CD4-positive, alpha-beta T cell treated with Interleukin-6 for 4 hours (primary cell): ENCODE measurements around the gene CAMTA1.

Source experiments
- DNase-seq: peaks from one replicate; pipeline ENCODE4 v3.0.0-alpha.2; 2020; ENCODE audit warnings: mixed read lengths

CAMTA1 gene

DNA sequence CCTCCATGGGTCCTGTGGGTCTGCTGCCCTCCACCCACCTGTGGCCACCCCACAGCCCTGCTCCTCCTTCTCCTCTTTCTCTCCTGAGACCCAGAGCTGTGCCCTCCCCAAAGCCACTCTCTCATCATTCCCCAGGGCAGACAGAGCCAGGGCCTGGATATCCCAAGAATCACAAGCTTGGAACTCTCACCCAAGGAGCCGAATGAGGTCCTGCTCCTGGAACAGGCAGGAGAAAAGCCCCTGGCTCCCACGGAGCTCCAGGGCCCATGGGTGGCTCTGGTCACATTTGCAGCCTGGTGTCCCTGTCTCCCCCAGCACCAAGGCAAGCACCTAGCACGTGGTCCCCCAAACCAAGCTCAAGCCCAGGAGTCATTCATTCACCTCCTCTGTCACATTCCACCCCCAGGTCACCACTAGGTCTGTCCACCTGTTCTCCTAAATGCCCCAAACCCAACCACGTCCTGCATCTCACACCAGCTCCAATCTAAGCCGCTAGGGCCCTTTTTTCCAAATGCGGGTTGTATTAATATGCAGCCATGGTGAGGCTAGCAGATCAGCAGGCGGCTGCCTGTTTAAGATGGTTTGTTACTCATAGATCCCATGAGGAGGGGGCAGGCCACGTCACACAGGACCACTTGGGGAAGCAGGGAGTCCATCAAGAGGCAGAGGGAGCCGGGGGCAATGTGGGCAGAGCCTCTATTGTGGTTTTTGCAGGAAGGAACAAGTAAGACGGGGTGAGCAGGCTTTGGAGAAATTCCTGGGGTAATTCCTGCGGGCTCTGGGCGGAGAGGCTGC is 770.3 kb downstream of the CAMTA1 start:
- no peak for DNase-seq

DNA sequence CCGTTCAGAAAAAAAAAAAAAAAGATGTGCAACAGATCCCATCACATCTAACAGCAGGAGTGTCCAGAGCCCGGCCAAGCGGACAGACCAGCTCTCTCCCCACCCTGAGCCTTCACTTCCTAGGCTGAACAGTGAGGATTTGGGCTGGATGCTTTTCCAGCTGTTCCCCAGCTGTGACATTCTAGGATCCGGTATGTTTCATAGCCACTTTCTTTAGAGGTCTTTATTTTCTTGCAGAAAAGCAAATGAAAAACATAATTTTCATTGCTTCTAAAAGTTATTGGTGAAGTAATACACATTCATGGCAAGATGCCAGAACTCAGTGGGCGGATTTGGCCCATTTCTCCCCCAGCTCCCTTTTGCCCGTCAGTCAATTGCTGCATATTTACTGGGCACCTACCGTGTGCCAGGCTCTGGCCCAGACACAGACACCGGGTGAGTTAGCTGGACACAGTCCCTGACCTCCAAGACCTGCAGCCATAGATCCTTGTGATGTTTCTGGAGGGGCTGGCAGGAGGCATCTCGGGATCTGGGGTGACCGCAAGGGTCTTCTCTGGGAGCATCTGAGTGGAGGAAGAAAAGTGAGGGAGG is 772.1 kb downstream of the CAMTA1 start:
- no peak for DNase-seq

DNA sequence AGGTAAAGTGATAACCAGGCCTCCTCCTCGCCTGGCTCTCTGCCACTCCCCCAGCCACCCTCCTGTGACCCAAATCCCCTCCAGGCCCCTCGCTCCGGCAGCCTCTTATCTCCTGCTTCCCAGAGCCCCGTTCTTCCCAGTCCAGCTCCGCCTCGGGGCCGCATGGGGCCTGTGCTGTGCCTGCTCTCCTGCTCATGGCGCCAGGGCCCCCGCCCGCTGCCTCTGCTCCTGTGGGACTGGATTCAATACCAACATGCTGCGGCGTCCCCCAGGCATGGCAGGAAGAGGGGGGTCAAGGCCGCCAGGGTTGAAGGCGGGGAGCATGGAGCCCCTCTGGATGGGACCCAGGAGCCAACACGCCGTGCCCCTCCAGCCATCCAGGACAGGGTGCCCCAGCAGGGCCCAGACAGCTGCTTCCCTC is 772.8 kb downstream of the CAMTA1 start:
- no peak for DNase-seq

DNA sequence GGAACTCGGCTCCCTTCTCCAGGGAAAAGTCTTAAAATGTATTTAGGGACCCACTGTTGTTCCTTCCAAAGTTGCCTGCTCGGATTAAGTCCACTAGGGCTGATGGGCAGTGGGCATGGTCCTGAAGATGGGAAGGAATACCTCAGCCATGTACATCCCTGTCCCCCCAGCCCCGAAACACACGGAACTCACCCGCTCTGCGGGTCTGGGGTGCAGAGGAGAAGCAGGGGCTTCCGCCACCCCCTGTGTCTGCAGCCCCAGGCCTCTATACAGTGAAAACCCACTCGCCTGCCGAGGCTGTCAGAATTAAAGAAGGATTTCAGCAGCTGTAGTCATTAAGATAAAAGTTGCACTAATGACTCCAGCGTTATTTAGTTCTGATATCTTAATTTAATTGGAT is 773.2 kb downstream of the CAMTA1 start:
- DNase-seq: no peak

DNA sequence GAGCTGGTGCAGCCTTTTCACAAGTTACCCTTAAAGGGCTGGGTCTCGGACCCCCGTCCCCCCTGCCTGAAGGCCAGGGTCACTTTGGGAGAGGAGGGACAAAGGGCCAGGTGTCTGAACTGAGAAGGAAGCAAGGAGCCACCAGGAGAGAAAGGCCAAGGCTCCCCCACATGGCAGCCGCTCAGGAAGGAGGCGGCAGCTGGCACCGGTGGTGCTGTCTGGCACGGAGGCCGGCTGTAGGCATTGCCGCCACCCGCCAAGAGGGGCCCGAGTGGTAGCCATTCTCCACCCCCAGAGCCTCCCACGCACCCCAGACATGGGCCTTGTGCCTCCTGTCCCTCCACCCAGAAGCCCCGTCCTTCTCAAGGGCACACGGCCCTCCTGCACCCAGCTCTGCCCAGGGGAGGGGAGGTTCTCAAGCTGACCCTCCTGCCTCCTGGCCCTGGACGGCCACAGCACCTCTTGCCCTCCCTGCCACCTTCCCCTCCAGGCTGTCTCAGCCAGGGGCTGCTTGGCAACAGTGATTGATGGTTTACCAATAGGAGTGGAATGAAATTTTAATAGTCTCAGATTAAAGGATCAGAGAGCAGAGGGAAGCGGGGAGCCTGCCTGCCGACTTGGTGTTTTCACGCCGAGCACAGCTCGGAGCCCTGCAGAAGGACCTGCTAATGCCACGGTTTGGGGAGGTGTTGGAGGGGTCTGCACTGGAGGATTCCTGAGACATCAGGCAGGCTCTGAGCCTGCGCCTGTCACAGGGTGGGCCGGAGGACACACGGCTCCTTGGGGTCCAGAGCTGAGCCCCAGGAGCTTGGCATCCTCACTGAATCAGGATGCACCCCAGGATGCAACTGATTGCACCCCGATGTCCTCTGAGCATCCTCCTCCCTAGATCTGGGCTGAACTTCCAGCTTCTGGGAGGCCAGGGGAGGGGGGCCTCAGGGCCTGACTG is 773.9 kb downstream of the CAMTA1 start:
- DNase-seq: no peak

DNA sequence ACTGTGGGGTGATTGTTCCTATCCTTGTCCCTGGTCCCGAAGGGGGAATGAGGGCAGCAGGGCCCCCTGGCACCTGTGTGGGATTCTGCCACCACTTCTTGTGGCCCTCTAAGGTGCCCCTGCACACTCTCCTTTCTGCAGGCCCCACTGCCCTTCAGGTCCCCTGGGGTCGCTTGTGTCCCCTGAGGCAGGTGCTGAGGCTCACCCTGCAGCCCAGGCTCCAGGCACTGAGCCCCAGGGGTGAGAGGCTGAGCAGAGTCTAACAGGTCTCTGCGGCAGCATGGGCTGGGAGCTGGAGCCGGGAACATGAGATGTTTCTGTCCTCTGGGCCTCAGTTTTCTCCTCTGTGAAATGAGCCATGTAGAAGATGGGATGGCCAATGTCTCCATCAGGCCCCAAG is 774.9 kb downstream of the CAMTA1 start:
- DNase-seq: no peak

DNA sequence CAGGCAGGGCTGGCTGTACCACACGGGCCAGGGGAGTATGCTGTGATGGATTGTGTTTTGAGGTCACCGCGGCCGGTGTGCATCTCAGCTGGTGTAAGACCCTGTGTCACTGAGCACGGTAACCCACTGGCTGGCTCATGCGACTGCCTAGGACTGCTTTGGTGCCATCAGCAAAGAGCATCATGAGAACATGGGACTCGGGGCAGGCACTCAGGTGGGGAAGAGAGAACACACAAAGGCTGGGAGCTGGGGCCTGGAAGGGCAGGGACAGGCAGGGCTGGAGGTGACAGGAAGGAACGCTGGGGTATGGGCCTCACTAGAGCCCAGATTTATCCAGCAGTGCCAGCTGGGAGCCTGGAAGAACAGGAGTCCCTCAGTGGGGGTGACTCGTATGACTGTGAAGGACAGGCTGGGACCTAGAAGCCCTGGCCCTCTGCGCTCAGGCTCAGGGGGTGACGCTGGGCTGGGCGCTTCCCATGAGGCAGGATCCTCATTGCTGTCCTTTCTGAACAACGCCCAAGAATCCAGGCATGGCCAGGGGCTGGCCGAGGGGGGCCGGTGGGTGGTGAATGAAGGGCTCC is 775.4 kb downstream of the CAMTA1 start:
- no peak for DNase-seq

DNA sequence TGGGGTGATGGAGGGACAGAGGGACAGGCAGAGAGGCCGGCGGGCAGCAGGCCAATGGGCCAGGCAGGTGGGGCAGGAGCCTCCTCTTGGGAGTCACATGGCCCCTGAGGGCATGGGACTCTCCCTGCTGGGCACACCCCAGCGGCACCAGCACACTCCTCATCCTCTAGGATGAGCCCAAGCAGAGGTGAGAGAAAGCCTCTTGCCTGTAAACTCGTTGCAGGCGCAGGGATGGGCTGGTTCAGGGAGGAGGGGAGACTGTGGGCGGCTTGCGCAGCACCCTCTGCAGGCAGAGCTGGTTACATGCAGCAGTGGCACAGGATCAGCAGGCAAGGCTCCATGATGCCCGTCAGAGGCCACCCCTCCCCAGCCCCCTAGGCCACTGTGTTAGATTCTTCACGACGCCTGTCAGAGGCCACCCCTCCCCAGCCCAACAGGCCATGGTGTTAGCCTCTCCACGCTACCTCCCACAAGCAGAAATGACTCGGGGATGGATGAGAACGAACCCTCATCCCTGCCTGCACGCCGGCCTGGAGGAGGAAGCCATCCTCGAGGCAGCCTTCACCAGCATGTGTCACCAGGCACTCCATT is 776.2 kb downstream of the CAMTA1 start:
- DNase-seq: no peak

DNA sequence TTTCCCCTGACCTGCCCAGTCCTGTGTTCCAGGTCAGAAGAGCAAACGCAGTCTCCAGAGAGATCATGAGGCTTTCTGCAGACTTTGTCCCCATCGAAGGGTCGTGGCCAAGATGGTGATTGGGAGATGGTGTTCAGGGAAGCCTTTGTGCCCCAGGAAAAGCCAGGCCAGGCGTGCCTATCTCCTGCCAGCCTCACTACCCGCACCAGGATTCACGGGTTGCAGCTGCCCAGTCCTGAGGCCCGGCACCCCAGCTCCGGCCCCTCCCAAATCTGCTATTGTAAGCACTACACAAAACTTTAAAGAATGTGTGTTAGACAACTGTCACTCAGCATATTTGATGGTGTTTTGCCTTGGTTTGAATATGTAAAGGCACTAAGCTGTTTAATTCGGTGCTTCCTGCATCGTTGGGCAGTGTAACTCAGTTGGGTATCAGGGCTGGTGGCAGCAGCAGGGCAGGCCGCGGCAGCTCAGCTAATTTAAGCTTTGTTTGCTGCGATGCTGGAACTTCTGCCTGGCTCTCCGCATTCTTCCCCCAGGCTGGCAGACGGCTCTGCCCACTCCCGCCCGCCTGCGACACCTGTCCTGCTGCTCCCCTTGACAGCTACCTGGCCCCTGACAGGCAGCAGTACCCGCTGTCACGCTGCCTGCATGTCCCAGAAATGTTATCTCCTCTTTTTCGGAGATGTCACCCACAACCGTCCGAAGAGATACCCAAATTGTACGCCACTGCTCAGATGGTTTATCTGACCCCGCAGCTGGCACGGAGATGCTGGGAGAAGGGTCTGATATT is 776.9 kb downstream of the CAMTA1 start:
- no peak for DNase-seq

DNA sequence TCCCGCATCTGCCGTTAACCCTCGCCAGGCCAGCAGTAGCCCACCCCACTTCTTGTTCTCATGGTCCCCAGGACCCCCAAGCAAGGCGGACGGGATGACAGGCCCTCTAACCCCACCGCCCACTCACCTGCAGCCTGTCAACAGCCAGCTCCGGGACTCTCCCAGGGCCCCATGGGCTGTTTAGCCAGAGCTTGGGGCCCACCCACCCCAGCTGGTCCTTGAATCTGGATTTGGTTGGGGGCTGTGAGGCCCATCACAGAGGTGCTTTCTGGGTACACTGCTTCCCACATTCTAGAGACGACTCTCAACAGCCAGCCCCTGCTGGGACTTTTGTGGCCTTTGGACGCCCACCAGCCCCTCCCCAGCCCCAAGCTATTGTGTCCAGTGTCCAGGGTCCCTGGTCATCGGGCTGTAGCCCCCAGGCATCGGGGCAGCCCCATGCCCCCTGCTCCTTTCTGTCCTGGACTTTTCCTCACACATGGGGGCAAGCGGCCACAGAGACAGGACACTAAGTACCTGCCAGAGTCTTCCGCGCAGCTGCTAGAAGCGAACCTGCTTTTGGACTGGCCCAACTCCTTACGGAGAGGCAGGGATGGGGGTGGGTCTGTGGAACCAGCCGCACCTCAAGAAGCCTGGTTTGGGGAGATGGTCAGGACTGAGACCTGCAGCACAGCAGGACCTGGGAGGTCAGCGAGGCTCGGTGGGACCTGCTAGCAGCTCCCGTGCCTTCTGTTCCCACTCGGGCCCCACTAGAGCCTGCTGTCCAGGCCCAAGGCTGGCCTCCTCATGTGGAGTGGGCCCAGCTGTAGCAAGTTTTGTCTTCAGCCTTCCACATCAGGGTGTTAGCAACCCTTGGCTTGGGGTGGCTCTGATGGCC is 777.7 kb downstream of the CAMTA1 start:
- no peak for DNase-seq

DNA sequence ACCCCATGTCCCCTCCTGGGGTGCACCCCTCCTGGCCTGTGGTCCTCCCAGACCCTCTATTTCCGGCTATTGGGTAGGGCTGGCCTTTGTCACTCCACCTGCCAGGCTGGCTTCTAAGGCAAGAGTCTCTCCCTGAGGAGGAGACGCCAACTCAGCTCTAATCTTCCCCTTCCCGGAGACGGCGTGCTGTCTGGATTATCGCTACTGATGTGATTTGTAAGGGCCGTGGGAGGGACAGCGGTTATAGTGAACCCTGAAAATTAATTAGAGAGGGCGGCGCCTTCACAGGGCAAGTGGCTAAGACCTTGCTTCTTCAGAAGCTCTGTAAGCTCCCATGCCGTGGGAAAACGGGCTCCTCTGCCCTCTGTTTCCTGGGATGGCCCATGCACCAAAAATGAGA is 778.9 kb downstream of the CAMTA1 start:
- DNase-seq: no peak

DNA sequence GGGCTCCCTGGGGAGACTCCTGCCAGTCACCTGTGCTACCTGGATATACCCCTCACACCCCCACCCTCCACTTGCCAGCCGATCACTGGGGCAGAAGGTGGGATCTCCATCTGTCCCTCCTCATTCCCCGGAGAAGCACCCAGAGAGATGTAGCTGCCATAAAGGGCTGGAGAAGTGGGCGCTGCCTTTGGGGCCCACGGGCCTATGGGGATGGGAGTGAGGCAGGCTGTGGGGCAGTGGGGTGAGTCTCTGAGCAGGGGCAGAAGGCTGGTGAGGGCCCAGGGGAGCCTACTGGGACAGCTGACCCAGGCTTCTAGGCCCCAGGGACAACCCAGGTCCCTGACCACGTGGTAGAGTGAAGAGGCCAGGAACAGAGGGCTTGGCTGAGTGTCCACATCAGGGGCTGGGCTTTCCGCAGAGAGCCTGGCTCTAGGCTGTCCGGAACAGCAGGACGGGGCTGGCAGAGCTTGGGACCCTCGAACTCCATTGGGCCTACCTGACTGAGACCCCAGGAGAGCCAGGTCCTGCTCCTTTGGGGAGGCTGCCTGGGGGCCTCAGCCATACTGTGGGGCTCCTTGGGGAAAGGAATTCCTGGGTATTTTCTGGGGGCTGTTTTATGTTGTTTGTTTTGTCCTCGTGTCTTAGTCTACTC is 780.0 kb downstream of the CAMTA1 start:
- DNase-seq: no peak

DNA sequence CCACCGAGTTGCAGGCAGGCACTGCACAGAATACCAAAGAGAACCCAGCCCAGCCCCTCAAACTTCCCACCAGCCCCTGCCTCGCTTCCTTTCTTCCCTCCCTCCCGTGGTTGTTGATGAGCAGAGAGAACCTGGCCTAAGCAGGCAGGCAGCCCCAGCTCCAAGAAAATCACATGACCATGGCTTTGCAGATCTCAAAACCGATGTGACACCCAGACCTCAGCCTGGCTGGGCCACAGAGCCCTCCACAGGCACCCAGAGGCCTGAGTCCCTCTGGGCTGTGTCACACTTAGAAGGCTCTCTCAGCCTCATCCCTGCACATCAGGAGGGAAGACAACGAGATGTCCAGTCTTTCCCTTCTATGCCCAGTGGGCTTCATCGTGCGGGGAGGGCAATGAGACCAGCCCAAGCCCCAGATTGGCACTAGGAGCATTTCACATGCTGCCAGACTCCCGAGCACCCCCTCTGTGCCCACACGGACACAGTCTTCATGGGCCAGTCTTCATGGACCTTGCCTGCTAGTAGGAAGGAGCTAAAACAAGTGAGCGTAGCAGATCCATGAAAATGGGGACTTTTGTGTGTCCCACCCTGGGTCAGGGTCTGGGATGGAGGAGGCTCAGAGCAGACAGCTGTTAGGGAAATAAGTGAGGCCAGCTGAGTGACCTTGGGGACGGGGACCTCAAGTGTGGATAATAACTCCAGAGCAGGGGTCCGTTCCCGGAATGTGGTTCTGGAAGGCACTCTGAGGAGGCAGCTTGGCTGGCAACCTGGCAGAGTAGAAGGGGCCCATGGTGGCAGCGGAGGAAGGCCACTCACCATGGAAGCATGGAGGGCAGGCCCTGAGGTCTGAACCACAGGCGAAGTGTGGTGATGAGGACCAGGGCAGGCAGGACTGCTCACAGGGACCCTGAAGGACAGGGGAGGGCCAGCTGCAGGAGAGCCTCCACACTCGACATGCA is 781.4 kb downstream of the CAMTA1 start:
- no peak for DNase-seq

DNA sequence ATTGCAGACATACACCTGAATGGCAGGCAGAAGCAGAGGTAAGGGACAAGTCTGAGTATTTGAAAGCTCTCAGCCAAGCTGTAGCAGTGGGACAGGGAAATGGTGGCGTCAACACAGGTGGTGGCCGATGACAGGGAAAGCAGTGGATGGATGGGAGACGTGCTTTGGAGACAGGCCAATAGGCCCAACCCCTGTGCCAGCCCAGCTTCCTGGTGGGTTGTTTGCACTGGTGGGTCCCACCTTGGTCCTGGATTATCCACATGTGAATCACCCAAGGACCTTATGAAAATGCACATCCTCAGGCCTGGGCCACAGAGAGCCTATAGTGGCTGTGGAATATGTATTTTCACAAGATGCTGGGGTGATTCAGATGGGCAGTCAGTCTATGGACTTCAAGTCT is 782.1 kb downstream of the CAMTA1 start:
- no peak for DNase-seq

DNA sequence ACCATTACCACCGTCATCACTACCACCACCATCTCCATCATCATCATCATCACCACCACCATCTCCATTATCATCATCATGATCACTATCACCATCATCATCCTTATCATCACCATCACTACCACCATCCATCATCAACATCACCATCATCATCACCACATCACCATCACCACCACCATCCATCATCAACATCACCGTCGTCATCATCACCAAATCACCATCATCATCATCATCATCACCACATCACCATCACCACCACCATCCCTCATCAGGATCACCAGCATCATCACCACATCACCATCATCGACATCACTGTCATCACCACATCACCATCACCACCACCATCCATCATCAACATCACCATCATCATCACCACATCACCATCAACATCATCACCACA is 782.8 kb downstream of the CAMTA1 start:
- no peak for DNase-seq

DNA sequence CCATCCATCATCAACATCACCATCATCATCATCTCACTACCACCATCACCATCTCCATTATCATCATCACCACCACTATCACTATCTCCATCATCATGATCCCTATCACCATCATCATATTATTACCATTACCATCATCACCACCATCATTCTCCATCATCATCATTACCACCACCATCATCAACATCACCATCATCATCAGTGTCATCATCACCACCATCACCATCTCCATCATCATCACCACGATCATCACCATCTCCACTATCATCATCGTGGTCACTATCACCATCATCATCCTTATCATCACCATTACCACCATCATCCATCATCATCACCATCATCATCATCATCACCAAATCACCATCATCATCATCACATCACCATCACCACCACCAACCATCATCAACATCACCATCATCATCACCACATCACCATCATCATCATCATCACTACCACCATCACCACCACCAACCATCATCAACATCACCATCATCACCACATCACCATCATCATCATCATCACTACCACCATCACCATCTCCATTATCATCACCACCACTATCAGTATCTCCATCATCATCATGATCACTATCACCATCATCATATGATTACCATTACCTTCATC is 783.8 kb downstream of the CAMTA1 start:
- no peak for DNase-seq

DNA sequence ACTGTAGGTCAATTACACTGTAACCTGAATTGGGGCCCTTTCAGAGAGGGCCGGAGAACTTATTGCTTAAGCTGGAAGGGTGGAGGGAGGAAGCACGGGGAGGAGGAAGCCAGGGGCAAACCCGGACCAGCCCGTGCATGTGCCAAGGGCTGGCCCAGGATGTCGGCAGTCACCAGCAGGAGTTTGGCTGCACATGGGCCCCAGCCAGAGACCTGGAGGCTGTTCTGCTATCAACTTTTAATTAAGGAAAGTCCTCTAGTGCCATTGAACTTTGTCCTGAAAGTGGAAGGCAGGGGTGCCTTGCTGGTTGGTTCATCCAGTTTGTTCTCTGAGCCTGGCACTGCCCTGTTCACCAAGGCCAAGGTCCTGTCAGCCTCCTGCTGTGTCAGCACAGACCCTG is 785.1 kb downstream of the CAMTA1 start:
- no peak for DNase-seq

DNA sequence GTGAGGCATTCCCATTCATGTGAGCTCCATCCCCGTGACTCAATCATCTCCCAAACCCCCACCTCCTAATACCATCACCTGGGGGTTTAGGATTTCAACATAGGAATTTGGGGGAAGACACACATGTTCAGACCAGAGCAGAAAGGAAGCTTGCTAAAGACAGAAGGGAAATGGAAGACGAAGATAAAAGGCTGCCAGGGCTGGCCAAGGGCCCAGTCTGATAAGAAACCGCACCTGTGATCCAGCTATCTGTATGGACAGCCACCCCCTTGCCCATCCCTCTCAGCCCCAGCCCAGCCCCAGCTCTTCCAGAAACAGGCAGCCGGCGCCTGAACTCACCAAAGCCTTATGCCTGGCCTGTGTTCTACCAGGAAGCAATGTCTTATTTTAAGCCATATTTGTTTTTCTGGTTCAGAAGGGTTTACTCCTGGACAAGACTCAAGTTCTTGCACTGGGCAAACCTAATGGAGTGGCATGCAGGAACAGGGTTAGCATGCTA is 787.4 kb downstream of the CAMTA1 start:
- no peak for DNase-seq

DNA sequence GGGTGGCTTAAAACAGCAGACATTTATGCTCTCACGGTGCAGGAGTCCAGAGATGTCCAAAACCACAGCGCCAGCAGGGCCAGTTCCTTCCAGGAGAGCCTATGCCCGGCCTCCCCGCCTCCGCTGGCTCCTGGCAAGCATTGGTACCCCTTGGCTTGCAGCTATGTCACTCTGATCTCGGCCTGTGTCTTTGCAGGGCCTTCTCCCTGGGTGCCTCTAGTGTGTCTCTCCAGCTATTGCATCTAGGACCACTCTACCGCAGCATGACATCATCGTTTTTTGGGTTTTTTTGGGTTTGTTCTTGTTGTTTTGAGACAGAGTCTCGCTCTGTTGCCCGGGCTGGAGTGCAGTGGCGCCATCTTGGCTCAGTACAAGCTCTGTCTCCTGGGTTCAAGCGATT is 788.2 kb downstream of the CAMTA1 start:
- no peak for DNase-seq
